ENCODE data around the gene ZDHHC8.

ZDHHC8 gene

GRCh38 chr22:20131597-20131858 lies at the start of gene ZDHHC8:
Gene ZDHHC8, plus strand, starts transcription at chr22:20131804. Its CDS starts 144 bp downstream, at chr22:20131948.
- no peak for DNase-seq (ENCODE audit: low spot score)

- no peak for DNase-seq (ENCODE audit: low spot score)
Observed at GRCh38 chr22:20083157-20083890, 48.3 kb upstream of the ZDHHC8 start.

- DNase-seq (ENCODE audit: low spot score), result no peak
Observed at GRCh38 chr22:20083891-20084546, 47.6 kb upstream of the ZDHHC8 start.

GRCh38 chr22:20084547-20085413 lies 46.8 kb upstream of the ZDHHC8 start:
- DNase-seq (ENCODE audit: low spot score), result no peak

- no peak for DNase-seq (ENCODE audit: low spot score)
Observed at GRCh38 chr22:20085651-20086050, 46.0 kb upstream of the ZDHHC8 start.

- no peak for DNase-seq (ENCODE audit: low spot score)
Observed at GRCh38 chr22:20086101-20086599, 45.5 kb upstream of the ZDHHC8 start.

GRCh38 chr22:20086763-20087162 lies 44.8 kb upstream of the ZDHHC8 start:
- no peak for DNase-seq (ENCODE audit: low spot score)

GRCh38 chr22:20087319-20088262 lies 44.0 kb upstream of the ZDHHC8 start:
- no peak for DNase-seq (ENCODE audit: low spot score)

- no peak for DNase-seq (ENCODE audit: low spot score)
Observed at GRCh38 chr22:20088263-20088648, 43.3 kb upstream of the ZDHHC8 start.

- DNase-seq (ENCODE audit: low spot score), result no peak
Observed at GRCh38 chr22:20089226-20089976, 42.2 kb upstream of the ZDHHC8 start.

GRCh38 chr22:20089977-20090729 lies 41.5 kb upstream of the ZDHHC8 start:
- no peak for DNase-seq (ENCODE audit: low spot score)

GRCh38 chr22:20090730-20091240 lies 40.8 kb upstream of the ZDHHC8 start:
- DNase-seq (ENCODE audit: low spot score), result no peak

GRCh38 chr22:20091690-20092476 lies 39.7 kb upstream of the ZDHHC8 start:
- no peak for DNase-seq (ENCODE audit: low spot score)

GRCh38 chr22:20092477-20092854 lies 39.1 kb upstream of the ZDHHC8 start:
- no peak for DNase-seq (ENCODE audit: low spot score)

- DNase-seq (ENCODE audit: low spot score), result no peak
Observed at GRCh38 chr22:20093418-20094196, 38.0 kb upstream of the ZDHHC8 start.

GRCh38 chr22:20094197-20094807 lies 37.3 kb upstream of the ZDHHC8 start:
- DNase-seq (ENCODE audit: low spot score), result no peak

- DNase-seq (ENCODE audit: low spot score), result no peak
Observed at GRCh38 chr22:20095521-20095920, 36.1 kb upstream of the ZDHHC8 start.
